ENCODE data around the gene ECI1.
"Not testable (repeated sequence)": the region's sequence is repeated elsewhere in the genome, so short reads cannot be mapped to it uniquely, and the experiment has no call there.

The ECI1 gene

GRCh38 chr16:2250652-2251295 lies 613 bp downstream of the ECI1 start:
- DNase-seq = no peak

DNA sequence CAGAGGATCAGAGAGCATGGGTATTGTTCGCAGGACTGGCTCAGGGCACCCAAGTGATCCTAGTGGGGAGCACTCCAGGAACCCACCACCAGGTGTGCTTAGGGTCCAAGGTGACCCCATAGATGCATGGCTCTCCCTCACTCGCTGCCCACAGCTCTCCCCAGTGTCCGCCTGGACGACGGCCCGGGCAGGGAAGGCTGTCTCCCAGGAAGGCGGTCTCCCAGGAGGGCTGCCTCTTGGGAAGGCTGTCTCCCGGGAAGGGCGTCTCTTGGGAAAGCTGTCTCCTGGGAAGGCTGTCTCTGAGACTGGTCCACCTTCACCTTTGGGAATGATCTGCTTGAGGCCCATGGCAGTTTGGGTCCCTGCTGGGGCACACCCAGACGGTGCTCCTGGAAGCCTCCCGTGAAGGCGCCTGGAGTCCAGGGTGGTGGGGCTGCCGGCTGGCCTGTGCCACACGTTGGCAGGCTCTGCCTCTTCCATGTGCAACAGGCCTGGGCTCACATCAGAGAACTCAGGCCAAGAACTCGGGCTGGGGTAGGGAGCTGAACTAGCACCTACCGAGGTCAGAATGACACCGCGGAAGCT lies 5.0 kb downstream of the ECI1 start:
- no peak for DNase-seq

GRCh38 chr16:2244926-2245795 lies 6.2 kb downstream of the ECI1 start:
- DNase-seq = no peak

DNA sequence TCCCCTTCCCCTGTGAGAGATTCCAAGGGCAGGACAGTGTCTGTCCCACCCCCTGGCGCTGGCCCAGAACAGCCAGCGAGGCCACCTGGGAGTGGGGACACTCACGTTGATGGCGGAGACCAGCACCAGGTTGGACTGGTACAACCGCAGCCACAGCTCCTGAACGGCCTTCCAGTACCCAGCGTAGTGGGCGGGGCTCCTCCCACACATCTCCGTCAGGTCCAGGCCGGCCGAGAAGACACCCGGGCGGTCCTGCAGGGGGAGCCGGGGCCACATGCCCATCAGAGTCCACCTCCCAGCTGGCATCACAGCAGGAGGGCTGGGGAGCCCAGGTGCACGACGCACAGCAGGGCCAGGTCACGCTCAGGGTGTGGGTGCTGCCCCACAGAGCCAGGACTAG lies 7.1 kb downstream of the ECI1 start:
- DNase-seq = no peak

- no peak for DNase-seq
Measured at GRCh38 chr16:2243781-2244180, 7.6 kb downstream of the ECI1 start.

- no peak for DNase-seq
Measured at GRCh38 chr16:2243031-2243528, 8.3 kb downstream of the ECI1 start.

- DNase-seq = no peak
Measured at GRCh38 chr16:2242598-2242997, 8.8 kb downstream of the ECI1 start.

- not testable (repeated sequence) for DNase-seq
Measured at GRCh38 chr16:2240331-2240730, 11.1 kb downstream of the ECI1 start.

DNA sequence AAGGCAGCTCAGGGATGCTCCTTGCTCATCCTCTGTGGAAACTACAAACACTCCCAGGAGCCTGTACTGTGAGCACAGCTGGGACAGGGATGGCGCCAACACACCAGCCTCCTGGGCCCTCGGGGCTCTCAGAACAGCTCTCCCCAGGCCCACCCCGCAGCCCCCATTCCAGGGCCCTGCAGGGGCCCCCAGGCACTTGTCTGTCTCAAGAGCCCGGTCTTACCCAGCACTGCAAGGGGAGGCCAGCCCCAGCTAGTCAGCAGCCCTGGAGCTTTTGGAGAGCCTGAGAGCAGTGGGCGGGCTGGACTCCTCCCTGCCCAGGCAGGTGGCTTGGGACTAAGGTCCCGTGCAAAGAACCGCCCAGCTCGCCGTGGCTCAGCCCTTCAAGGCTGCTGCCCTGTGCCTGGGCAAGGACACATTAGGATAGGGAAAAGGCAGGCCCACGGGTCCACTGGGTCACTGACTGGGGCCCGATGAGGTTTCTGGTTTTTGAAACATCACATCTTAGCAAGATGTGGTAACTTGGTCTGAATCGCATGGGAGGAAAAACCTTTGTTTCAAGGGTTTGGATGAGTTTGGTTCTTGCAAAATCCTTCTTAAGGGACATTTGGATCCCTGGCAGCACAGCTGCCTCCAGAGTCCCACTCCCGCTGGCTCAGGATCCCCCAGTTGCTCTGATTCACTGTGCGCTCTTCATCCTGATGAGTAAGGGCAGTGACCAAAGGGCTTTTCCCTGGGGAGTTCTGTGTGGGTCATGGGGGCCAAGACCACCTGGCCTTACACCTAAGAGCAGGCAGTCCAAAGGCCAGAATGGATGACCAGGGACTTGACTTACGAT lies 12.3 kb downstream of the ECI1 start:
- no peak for DNase-seq

- no peak for DNase-seq
Measured at GRCh38 chr16:2238150-2238837, 13.1 kb downstream of the ECI1 start.

DNA sequence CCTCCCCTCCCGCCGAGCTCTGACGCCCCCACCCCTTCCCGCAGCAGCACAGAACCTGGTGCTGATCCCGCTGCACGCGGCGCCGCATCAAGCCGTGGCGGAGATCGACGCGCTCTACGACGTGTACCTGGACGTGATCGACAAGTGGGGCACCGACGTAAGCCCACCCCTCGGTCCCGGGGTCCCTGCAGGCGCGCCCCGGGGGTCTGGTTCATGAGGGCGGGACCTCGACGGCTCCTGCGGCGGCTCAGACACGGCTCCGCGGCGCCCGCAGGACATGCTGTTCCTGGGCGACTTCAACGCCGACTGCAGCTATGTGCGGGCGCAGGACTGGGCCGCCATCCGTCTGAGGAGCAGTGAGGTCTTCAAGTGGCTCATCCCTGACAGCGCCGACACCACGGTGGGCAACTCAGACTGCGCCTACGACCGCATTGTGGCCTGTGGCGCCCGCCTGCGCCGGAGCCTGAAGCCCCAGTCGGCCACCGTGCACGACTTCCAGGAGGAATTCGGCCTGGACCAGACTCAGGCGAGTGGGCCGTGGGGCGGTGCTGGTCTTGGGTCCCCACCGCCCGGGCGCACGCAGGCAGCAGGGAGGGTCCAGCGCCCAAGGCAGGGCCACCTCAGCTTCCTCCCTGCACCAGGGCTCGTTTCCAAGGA lies 13.8 kb downstream of the ECI1 start:
- no peak for DNase-seq

- DNase-seq = no peak
Measured at GRCh38 chr16:2237102-2237482, 14.3 kb downstream of the ECI1 start.

DNA sequence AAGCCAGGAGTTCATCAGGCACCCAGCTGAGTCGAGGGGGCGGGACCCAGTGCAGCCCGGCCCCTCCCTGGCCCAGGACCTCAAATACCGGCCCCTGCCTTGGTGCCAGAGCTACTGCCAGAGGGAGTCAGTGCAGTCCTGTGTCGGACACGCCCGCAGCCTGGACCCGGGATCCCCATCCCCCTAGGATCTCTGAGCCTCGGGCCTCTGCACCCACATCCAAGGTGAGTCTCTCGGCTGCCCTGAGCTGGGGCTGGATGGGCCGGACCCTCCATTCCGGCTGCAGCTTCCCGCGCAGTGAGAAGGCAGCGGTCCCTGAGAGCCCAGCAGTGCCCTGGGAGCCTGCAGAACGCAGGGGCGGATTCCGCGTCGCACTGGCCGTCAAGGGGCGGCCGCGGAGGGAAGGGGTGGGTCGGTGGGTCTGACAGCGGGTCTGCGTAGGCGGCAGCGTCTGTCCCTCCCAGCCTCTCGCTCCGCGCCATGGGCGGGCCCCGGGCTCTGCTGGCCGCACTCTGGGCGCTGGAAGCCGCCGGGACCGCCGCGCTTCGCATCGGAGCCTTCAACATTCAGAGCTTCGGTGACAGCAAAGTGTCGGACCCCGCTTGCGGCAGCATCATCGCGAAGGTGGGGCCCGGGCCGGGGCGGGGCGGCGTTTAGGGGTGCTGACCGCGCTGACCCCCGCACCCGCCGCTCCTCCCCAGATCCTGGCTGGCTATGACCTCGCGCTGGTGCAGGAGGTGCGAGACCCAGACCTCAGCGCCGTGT lies 14.9 kb downstream of the ECI1 start, which contains the start of gene DNASE1L2:
DNASE1L2 (plus strand) TSS at position 108 of the 765 bp plus-strand sequence; CDS start at position 481, 373 bp downstream.
- no peak for DNase-seq

GRCh38 chr16:2235695-2236336 lies 15.6 kb downstream of the ECI1 start:
- no peak for DNase-seq

DNA sequence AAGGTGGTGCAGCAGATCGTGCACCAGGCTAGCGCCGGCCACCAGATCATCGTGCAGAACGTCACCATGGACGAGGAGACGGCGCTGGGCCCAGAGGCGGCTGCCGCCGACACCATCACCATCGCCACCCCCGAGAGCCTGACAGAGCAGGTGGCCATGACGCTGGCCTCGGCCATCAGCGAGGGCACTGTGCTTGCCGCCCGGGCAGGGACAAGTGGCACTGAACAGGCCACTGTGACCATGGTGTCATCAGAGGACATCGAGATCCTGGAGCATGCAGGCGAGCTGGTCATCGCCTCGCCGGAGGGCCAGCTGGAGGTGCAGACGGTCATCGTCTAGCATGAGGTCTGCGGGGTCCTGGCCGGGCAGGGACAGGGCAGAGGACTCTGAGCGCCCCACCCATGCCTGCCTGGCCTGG lies 16.1 kb downstream of the ECI1 start:
- DNase-seq = no peak

GRCh38 chr16:2234813-2235170 lies 16.6 kb downstream of the ECI1 start:
- DNase-seq = no peak

DNA sequence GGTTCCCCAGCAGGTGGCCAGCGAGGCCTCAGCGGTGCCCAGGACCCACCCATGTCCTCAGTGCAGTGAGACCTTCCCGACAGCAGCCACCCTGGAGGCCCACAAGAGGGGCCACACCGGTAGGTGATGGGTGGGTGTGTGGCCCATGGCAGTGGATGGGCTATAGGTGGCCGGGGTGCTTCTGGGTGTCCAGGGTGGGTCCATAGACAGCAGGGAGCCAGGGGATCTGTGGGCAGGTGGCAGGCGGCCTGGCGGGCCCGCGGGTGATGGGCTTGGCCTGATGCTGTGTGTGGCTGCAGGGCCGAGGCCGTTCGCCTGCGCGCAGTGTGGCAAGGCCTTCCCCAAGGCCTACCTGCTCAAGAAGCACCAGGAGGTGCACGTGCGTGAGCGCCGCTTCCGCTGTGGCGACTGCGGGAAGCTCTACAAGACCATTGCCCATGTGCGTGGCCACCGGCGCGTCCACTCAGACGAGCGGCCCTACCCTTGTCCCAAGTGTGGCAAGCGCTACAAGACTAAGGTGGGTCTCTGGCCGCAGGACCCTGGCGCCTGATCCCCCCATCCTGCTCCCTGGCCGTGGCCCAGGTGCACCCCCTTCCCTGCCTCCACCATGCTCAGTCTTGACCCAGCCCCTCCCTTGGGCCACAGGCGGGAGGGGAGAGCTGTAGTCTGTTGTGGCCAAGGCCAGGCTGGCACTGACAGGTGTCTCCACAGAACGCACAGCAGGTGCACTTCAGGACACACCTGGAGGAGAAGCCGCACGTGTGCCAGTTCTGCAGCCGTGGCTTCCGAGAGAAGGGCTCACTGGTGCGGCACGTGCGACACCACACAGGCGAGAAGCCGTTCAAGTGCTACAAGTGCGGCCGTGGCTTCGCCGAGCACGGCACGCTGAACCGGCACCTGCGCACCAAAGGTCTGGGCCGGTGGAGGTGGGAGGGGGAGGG lies 17.2 kb downstream of the ECI1 start:
- DNase-seq = no peak

DNA sequence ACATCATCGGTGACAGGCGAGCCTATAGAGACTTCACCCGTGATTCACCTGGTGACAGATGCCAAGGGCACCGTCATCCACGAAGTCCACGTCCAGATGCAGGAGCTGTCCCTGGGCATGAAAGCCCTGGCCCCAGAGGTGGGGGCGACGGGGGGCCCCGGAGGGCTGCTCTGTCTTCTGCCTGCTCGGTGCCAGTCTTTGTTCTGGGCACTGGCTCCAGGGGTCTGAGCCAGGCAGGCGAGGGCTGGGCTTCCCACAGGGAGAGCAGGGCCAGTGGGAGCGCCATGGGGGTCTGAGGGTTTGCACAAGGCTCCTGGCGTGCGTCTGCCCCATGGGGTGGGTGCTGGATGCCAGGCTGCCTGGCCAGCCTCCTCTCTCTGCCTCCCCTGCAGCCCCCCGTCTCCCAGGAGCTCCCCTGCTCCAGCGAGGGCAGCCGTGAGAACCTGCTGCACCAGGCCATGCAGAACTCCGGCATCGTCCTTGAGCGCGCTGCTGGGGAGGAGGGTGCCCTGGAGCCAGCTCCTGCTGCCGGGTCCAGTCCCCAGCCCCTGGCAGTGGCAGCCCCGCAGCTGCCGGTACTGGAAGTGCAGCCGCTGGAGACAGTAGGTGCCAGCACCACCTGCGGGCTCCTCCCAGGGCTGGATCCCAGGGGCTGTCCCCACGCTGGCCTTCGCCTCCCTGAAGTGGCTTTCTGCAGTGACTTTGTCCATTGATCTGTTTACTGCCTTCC lies 18.2 kb downstream of the ECI1 start:
- DNase-seq = no peak
